HL-60 (cell line): ENCODE measurements around the gene SV2C.

Source experiments
- DNase-seq, 2 experiments: peaks; one replicate each; pipeline ENCODE4 v3.0.0-alpha.2; 2010 to 2020; ENCODE audit warnings: low read depth in 1 of 2, low spot score in 1 of 2
- H3K27ac ChIP-seq: fragments of 250-450 bp; sonication (Bioruptor Pico); replicated peaks from 2 replicates; pipeline ENCODE4 v1.5.1; 2020; ENCODE audit warnings: mild to moderate bottlenecking, moderate library complexity
- H3K27me3 ChIP-seq: fragments of 250-450 bp; sonication (Bioruptor Pico); 2 replicates; pipeline ENCODE4 v1.5.1; 2021; ENCODE audit warnings: mild to moderate bottlenecking, moderate library complexity; ENCODE audit not compliant: insufficient read depth, poor library complexity, severe bottlenecking
- H3K4me3 ChIP-seq: replicated peaks from 2 replicates; pipeline ENCODE4 v1.5.1; 2011; ENCODE audit warnings: mild to moderate bottlenecking, control low read depth, low read length; ENCODE audit not compliant: insufficient read depth
- CTCF ChIP-seq: IDR thresholded peaks from one replicate; pipeline ENCODE4 v1.5.1; 2011; ENCODE audit warnings: low read length, control low read depth, inconsistent platforms; ENCODE audit not compliant: insufficient read depth
- GABPA ChIP-seq: IDR thresholded peaks from 2 replicates; pipeline ENCODE4 v1.6.1; 2012; ENCODE audit warnings: low read depth
- POLR2AphosphoS5 ChIP-seq: IDR thresholded peaks from 2 replicates; pipeline ENCODE4 v1.6.1; 2012; ENCODE audit warnings: low read depth
- REST ChIP-seq: IDR thresholded peaks from 2 replicates; pipeline ENCODE4 v1.6.1; 2012; ENCODE audit warnings: low read depth; ENCODE audit not compliant: insufficient replicate concordance
- SPI1 ChIP-seq: IDR thresholded peaks from 2 replicates; pipeline ENCODE4 v1.6.1; 2012; ENCODE audit warnings: low read depth, mild to moderate bottlenecking, borderline replicate concordance

Gene SV2C

GRCh38 chr5:76402886-76403765 lies 319.9 kb downstream of the SV2C start, which contains the start of gene IQGAP2:
TSS of gene IQGAP2 (plus strand) at chr5:76403285. CDS start at chr5:76403546, 261 bp downstream.
- DNase-seq: peak; percentile 70 to 90
- Histone ChIP-seq H3K4me3 (peak within 1 kb of the TSS; percentile 63), H3K27ac (peak within 1 kb of the TSS; percentile 95), H3K27me3 (no peaks in the 10 kb centered on the region)
- TF ChIP-seq REST (no peak), GABPA (no peak), CTCF (peak; percentile 11), SPI1 (peak; percentile 44; the same call in 1 of the 2 replicates), POLR2AphosphoS5 (peak; percentile 63)
